IMR-90 (cell line): Measurements from ENCODE around the gene TAAR8. TPM values are rescaled to one million over a fixed set of nuclear protein-coding genes. Genes with fewer than 3 reads are reported as not detected.

Source experiments
- ATAC-seq: fragments of 200-7000 bp; cut with Tn5 transposase; 2 replicates; pipeline ENCODE4 v1.9.1; 2020; ENCODE audit warnings: low read depth, mild to moderate bottlenecking, moderate library complexity
- BruUV-seq: library from RNA; stranded (reverse); fragments of 400-500 nt; replicated peaks from 2 replicates; lab custom pipeline; 2021; lab: Mats Ljungman, UMichigan
- CTCF ChIA-PET: fragments of 300-600 bp; formaldehyde crosslinking; extraction: SDS; loops from one replicate; lab custom pipeline; 2021; ENCODE audit warnings: antibody characterized with exemption; lab: Yijun Ruan, JAX
- POLR2A ChIA-PET: fragments of 300-600 bp; sonication (Branson Sonifier 250); formaldehyde crosslinking; loops from one replicate; lab custom pipeline; 2022; ENCODE audit warnings: antibody characterized with exemption; ENCODE audit not compliant: unreplicated experiment; lab: Charles Lee
- DNase-seq: peaks from one replicate; pipeline ENCODE4 v3.0.0; 2013
- H2AFZ ChIP-seq: replicated peaks from 2 replicates; pipeline ENCODE3; 2013; ENCODE audit warnings: low read length, mild to moderate bottlenecking; ENCODE audit not compliant: poor library complexity
- H2AK5ac ChIP-seq: 2 replicates; pipeline ENCODE4 v1.6.1; 2013; ENCODE audit warnings: low read depth, low read length, inconsistent platforms
- H2AK9ac ChIP-seq: replicated peaks from 2 replicates; pipeline ENCODE3; 2013; ENCODE audit warnings: mild to moderate bottlenecking, low read depth, low read length, moderate library complexity; ENCODE audit not compliant: poor library complexity
- H2BK120ac ChIP-seq: 2 replicates; pipeline ENCODE4 v1.6.1; 2013; ENCODE audit warnings: low read depth, low read length, inconsistent platforms
- H2BK15ac ChIP-seq: 3 replicates; pipeline ENCODE4 v1.6.1; 2013; ENCODE audit warnings: low read depth, low read length, inconsistent platforms
- H2BK20ac ChIP-seq: 2 replicates; pipeline ENCODE4 v1.6.1; 2013; ENCODE audit warnings: low read depth, mild to moderate bottlenecking, inconsistent platforms, low read length, moderate library complexity
- H2BK5ac ChIP-seq: 2 replicates; pipeline ENCODE4 v1.6.1; 2013; ENCODE audit warnings: mild to moderate bottlenecking, low read depth, low read length, inconsistent platforms; ENCODE audit not compliant: poor library complexity, severe bottlenecking
- H3K14ac ChIP-seq: replicated peaks from 2 replicates; pipeline ENCODE4 v1.6.1; 2013; ENCODE audit warnings: low read depth, low read length, inconsistent platforms
- H3K18ac ChIP-seq: 2 replicates; pipeline ENCODE4 v1.6.1; 2013; ENCODE audit warnings: low read depth, low read length, control low read depth
- H3K23ac ChIP-seq: 2 replicates; pipeline ENCODE4 v1.6.1; 2013; ENCODE audit warnings: low read depth, low read length, inconsistent platforms
- H3K27ac ChIP-seq: 2 replicates; pipeline ENCODE4 v1.5.1; 2013; ENCODE audit warnings: mild to moderate bottlenecking, control low read depth, low read length; ENCODE audit not compliant: insufficient read depth
- H3K27me3 ChIP-seq: 2 replicates; pipeline ENCODE4 v1.6.1; 2013; ENCODE audit warnings: low read length; ENCODE audit not compliant: control insufficient read depth, insufficient read depth
- H3K36me3 ChIP-seq: 2 replicates; pipeline ENCODE4 v1.6.1; 2013; ENCODE audit warnings: low read length, mixed read lengths; ENCODE audit not compliant: control insufficient read depth, insufficient read depth
- H3K4ac ChIP-seq: 2 replicates; pipeline ENCODE4 v1.6.1; 2013; ENCODE audit warnings: low read depth, low read length, inconsistent platforms
- H3K4me1 ChIP-seq: 2 replicates; pipeline ENCODE4 v1.6.1; 2013; ENCODE audit warnings: low read length, mixed read lengths; ENCODE audit not compliant: control insufficient read depth, insufficient read depth
- H3K4me2 ChIP-seq: 2 replicates; pipeline ENCODE4 v1.6.1; 2013; ENCODE audit warnings: low read depth, mild to moderate bottlenecking, control low read depth, low read length, moderate library complexity
- H3K4me3 ChIP-seq: 2 replicates; pipeline ENCODE4 v1.5.1; 2013; ENCODE audit warnings: low read depth, mild to moderate bottlenecking, control low read depth, low read length, moderate library complexity; ENCODE audit not compliant: insufficient read depth
- H3K56ac ChIP-seq: 2 replicates; pipeline ENCODE4 v1.6.1; 2013; ENCODE audit warnings: low read length, inconsistent platforms; ENCODE audit not compliant: insufficient read depth; ENCODE audit errors: extremely low read depth
- H3K79me1 ChIP-seq, 2 experiments: 2 replicates each; pipeline ENCODE4 v1.6.1; 2013; ENCODE audit warnings: low read length in 2 of 2, inconsistent platforms in 1 of 2, low read depth in 1 of 2
- H3K9ac ChIP-seq: 2 replicates; pipeline ENCODE4 v1.6.1; 2013; ENCODE audit warnings: low read depth, low read length, control low read depth
- H3K9me1 ChIP-seq: 2 replicates; pipeline ENCODE4 v1.6.1; 2013; ENCODE audit warnings: low read length, inconsistent platforms; ENCODE audit not compliant: insufficient read depth
- H3K9me3 ChIP-seq: 2 replicates; pipeline ENCODE4 v1.6.1; 2013; ENCODE audit warnings: low read length; ENCODE audit not compliant: control insufficient read depth, insufficient read depth
- H4K20me1 ChIP-seq: 2 replicates; pipeline ENCODE4 v1.6.1; 2013; ENCODE audit warnings: low read length, inconsistent platforms; ENCODE audit not compliant: insufficient read depth
- H4K5ac ChIP-seq: 2 replicates; pipeline ENCODE4 v1.6.1; 2013; ENCODE audit warnings: mild to moderate bottlenecking, low read depth, low read length, control low read depth
- H4K8ac ChIP-seq, 2 experiments: 2 replicates each; pipeline ENCODE4 v1.6.1; 2013; ENCODE audit warnings: low read depth in 2 of 2, low read length in 2 of 2, control low read depth in 1 of 2, inconsistent platforms in 1 of 2
- H4K91ac ChIP-seq: 2 replicates; pipeline ENCODE4 v1.6.1; 2013; ENCODE audit warnings: low read depth, low read length, inconsistent platforms; ENCODE audit not compliant: insufficient read depth
- CHD1 ChIP-seq: IDR thresholded peaks from 2 replicates; pipeline ENCODE4 v1.6.1; 2012; ENCODE audit warnings: low read depth, low read length, improper control_type of control experiment
- WGBS, 2 experiments: methylation state at CpG; one replicate each; pipeline versions ENCODE4 v1.1.5 to v1.1.7; 2013; ENCODE audit warnings: missing lambda C conversion rate in 2 of 2; ENCODE audit not compliant: insufficient read length in 1 of 2; ENCODE audit errors: extremely low coverage in 2 of 2; 5-methylcytosine and 5-hydroxymethylcytosine counted together
- dilution Hi-C: fragments of 300-500 bp; cut with HindIII; formaldehyde crosslinking; loops from one replicate; pipeline ENCODE4 v1.14.3; 2018; ENCODE audit warnings: low sequenced_read_pairs; ENCODE audit not compliant: unreplicated experiment
- in situ Hi-C: fragments of 300-500 bp; cut with MboI; formaldehyde crosslinking; loops from 3 replicates; pipeline ENCODE4 v1.14.3; 2019; ENCODE audit warnings: low sequenced_read_pairs, inconsistent platforms, mixed read lengths
- intact Hi-C: fragments of 100-400 bp; cut with micrococcal nuclease; formaldehyde crosslinking; loops from 2 replicates; pipeline ENCODE4 v1.10.0; 2022
- polyA plus RNA-seq, 3 experiments: library from polyadenylated mRNA; depleted of rRNA; stranded (reverse); fragments of >200 nt; gene quantifications; 2 replicates each; pipeline ENCODE4 v1.2.3, GENCODE V29; 2012; ENCODE audit warnings: low replicate concordance in 1 of 3
- total RNA-seq: library from RNA; depleted of rRNA; stranded (reverse); fragments of >200 nt; gene quantifications from 2 replicates; pipeline ENCODE4 v1.2.3, GENCODE V29; 2012

TAAR8 gene
- total and polyA plus RNA-seq, 2 of the 4 experiments (the other 2 are of a cell fraction), result not detected

DNA sequence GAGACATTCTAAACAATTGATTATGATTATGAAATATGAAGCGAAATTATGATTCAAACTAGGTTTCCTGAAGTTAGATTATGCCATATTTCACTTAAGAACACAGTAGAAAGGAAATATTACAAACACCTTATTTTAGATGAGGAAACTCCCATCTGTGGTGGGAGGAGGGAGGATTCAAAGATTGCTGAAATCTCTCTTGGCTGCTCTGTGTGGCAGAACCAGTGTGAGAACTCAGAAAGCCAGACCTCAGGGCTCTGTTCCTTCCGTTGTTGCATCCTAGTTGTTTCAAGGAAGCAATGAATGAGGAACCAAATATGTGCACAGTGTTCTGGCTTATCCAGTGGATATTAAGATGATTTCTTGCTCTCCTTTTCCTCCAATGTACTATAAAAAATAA is 35.0 kb downstream of the TAAR8 start:
- no TSS peak for BruUV-seq
- Histone ChIP-seq H3K79me1 (no peaks in the 10 kb centered on the region), H2AK9ac (no peak overlapping the region), H3K4me2 (no peak overlapping the region), H3K56ac (no peak overlapping the region), H3K36me3 (no peaks in the 10 kb centered on the region), H3K9me3 (no peaks in the 10 kb centered on the region), H4K5ac (no peak overlapping the region), H2AFZ (no peak overlapping the region), H2BK5ac (no peak overlapping the region), H2BK120ac (no peak overlapping the region), H4K20me1 (no peaks in the 10 kb centered on the region), H2AK5ac (no peak overlapping the region), H3K4me1 (no peaks in the 10 kb centered on the region), H3K4ac (no peak overlapping the region), H3K4me3 (no peak overlapping the region), H3K27me3 (peaks cover 33% of the 10 kb centered on the region), H4K91ac (no peak overlapping the region), H3K9me1 (no peaks in the 10 kb centered on the region), H3K18ac (no peak overlapping the region), H4K8ac (no peak overlapping the region), H3K27ac (no peak overlapping the region), H2BK15ac (no peak overlapping the region), H2BK20ac (no peak overlapping the region), H3K23ac (no peak overlapping the region), H3K14ac (no peak overlapping the region), H3K9ac (no peak overlapping the region)
- no CpG with 5 or more reads among the region's 2 CpGs for WGBS, 2 experiments
- intact Hi-C loops (no loop called here), dilution Hi-C loops (no loop called here), in situ Hi-C loops (no loop called here)
- no peak for ATAC-seq
- ChIA-PET CTCF (no interaction called here), POLR2A (no interaction called here)
- no peak for TF ChIP-seq CHD1
- no peak for DNase-seq
